Stimulated activated naive CD4-positive, alpha-beta T cell treated with Interleukin-2 at 50 U/mL for 16 hours (primary cell): ENCODE data around the gene TARS3.
A peak's percentile ranks its signal among the peaks of the same experiment; 100 is the strongest.
"Not testable (repeated sequence)": the region's sequence is repeated elsewhere in the genome, so short reads cannot be mapped to it uniquely, and the experiment has no call there.

Experiments used
- DNase-seq: peaks from one replicate; lab custom pipeline; 2025; lab: John Stamatoyannopoulos, UW

The TARS3 gene

DNA sequence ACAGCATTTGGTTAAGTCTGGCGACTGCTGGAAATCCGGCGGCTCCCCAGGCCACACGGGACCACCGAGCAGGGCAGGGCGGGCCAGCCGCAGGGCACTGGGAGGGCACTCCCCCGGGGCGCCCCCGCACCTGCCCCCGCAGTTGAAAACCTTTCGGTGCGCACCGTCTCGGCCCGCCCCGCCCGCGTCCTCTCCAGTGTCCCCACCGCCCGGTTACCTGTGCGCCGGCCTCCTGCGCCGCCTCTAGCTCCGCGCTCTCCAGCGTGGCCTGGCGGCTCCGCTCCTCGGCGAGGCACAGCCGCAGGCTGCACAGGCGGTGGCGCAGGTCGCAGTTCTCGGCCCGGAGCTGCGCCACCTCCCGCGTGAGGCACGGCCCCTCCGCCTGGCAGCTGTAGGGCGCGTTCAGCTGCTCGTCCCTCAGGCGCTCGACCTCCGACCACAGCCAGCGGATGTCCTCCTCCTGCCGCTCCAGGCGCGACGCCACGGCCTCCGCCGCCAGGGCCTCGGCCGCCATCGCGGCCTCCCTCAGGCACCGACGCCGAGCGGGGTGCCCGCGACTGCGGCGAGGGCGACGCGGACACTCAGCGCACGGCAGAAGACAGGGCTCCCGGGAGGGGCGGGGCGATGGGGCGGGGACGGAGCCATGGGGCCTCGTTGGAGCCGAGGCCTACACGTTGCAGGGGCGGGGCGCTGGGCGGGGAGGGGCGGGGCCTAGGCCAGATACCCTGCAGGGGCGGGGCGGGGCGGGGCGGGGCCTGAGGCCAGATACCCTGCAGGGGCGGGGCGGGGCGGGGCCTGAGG, at the start of gene TARS3:
Gene TARS3, minus strand, starts transcription at position 600 of the 801 bp plus-strand sequence. Its CDS starts 86 bp downstream, at position 514.
- peak; percentile 98 for DNase-seq

DNA sequence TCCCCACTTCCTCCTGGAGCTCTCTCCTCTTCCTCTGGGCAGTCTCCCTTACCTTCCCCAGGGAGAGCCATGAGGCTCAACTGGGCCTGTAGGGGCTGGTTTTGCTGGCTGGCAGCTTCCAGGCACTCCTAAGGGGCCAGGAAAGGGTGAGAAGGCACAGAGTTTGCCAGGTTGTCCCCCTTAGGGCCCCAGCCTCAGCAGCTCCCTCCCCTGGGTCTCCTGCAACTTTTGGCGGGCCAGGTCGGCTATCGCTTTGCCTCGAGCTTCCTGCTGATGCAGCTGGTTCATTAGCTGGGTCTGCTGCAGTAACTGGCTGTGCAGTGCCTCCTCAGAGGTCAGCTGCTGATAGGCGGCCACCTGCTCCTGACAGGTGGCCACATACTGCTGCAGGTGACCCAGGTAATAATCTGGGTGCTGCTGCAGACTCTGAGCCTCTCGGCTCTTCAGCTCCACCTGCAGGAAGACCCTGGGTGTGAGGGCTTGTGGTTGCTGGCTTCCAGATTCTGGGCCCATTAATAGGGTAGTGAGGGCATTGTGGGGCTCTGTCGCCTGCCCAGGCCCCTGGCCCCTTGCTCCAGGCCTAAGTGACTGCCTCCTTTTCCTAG, 49.3 kb upstream of the TARS3 start:
- DNase-seq, result no peak

GRCh38 chr15:101772921-101773320, 48.6 kb upstream of the TARS3 start:
- no peak for DNase-seq

- DNase-seq, result not testable (repeated sequence)
Observed at GRCh38 chr15:101767083-101767640, 42.9 kb upstream of the TARS3 start.

DNA sequence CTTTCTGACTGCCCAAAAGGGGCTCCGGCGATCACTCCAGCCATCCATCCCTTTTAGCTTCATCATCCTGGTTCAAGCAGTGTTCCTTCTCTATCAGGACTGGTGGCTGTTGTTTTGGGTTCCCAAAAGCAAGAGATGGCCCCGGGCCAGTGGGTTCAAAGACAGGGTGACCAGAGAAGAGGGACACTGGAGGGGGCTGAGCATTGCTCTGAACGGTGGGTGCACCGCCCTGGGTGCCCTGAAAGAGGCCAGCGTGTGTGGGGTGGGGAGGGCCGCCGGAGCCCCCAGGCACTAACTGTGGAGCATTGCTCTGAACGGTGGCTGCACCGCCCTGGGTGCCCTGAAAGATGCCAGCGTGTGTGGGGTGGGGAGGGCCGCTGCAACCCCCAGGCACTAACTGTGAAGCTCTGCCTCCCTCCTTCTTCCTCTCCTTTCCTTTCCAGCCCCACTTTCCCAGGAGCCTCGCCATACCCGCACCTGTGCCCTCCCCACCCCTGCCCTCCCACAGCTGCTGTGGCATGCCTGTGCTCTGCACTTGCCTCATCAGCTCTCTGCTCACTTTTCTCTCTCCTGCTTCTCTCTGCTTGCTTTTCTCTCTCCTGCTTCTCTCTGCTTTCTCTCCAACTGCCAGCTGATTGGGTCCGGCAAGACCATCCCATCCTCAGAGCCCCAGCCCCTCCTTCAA, 41.6 kb upstream of the TARS3 start:
- no peak for DNase-seq

GRCh38 chr15:101765340-101765671, 41.0 kb upstream of the TARS3 start:
- DNase-seq, result not testable (repeated sequence)

- DNase-seq, result not testable (repeated sequence)
Observed at GRCh38 chr15:101764669-101765339, 40.5 kb upstream of the TARS3 start.

- DNase-seq, result not testable (repeated sequence)
Observed at GRCh38 chr15:101746716-101747082, 22.4 kb upstream of the TARS3 start.

GRCh38 chr15:101734837-101735236, 10.6 kb upstream of the TARS3 start:
- DNase-seq, result not testable (repeated sequence)

- DNase-seq, result no peak
Observed at GRCh38 chr15:101733545-101733944, 9.3 kb upstream of the TARS3 start.

- no peak for DNase-seq
Observed at GRCh38 chr15:101732772-101733171, 8.5 kb upstream of the TARS3 start.

DNA sequence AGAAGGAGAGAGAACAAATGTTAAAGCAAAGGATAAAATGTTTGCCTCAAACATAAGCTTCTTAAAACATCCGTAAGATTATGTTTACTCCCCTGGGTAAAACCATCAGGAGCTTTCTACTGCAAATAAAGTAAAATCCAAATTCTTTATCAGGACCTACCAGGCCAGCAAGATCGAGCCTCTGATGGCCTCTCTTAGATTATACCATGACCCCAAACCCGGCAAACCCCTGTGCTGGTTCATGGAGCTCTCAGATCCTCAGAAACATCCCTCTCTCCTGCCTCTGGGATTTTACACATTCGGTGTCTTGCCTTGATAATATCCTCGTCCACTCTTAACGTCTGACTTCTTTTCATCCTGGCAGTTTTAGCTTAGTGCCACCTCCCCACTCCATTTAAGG, 7.5 kb upstream of the TARS3 start:
- no peak for DNase-seq

DNA sequence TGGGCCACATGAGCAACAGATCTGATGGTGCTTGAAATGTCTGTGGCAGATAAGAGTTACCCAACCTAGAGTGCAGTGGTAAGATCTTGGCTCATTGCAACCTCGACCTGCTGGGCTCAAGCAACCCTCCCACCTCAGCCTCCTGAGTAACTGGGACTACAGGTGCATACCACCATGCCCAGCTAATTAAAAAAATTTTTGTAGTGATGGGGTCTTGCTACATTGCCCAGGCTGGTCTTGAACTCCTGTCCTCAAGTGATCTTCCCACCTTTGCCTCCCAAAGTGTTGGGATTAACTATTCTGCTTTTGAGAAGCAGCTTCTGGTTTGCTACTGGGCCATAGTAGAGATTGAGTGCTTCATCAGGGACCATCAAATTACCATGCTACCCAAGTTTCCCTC, 2.9 kb upstream of the TARS3 start:
- DNase-seq, result no peak

- DNase-seq, result no peak
Observed at GRCh38 chr15:101725073-101725472, 800 bp upstream of the TARS3 start.

DNA sequence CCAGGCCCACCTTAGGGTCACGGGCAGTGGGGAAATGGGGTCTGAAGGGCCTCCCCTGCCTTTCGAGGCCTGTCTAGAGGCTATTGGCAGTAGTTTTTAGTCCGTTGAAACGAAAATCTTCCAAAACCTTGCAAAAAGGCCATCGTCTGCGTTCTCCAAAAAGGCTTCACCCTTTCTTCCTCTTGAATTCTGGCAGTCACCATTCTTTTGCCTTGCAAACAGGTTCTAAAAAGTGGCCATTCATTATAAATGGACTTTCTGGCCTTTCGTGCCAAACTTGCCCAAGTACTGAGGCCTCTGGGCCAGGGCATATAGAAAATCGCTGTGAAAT, 367 bp upstream of the TARS3 start:
- no peak for DNase-seq

DNA sequence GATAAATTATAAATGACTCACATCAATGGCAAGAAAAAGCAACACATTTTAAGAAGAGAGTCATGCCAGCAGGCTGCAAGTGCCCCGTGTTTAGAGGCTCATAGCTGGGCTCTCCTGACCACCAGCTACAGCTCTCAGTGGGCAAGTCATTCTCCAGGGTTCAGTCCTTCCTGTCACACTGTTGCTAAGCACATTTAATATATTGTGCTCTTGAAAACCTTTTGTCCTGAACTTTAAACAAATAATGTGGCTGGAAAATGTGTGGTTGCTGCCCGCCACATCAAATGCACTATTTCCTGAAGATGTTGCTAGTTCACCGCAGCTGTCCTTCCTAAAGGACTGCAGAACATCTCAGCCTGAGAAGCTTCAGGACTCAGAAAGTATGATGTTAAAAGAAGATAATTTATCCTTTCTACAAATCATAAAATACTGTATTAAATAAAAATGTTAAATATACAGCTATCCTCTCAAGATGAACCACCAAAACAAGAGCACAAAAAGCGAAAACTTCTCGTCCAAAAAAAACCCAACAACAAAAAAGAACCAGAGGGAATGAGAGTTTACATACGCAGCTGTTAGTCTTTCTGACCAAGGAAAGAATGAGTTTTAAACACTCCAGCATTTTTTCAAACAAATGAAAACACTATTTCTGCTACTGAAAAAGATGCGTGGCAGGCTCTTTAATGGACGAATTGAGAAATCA, 951 bp downstream of the TARS3 start:
- peak; percentile 11 for DNase-seq

DNA sequence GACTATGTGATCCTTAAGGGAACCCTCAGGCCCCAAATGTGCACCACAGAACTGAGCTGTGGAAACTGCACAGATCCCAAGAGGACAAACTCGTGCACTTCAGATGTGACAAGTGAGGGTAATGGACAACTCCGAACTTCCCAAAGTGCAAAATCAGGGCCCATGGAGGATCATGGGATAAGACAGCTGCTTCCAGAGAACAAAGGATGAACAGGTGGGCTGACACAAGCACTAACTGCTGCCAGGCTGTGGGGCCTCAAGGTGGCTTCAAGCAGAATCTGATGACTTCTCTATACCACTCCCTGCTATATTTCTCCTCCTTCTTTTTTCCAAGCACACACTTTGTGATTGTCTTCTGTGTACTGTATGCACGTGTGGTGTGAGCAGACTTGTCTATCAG, 5.4 kb downstream of the TARS3 start:
- DNase-seq, result no peak

DNA sequence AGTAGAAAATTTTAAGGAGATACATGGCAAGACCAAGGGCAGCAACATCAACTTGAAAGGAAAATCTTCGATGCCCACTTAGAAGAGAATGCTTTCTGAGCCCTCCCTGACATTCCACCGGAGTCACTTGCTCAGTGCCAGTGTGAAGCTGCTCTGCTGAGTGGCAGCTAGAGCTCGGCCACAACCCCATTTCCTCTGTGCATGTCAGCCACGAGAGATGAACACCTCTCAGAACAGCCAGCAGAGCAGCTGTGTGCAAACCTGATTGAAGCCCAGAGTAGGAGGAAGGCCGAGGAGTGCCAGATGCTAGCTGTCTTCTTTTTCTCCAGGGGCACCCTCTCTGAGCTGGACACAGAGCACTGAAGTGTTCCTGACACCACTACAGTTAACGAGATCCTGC, 12.2 kb downstream of the TARS3 start:
- no peak for DNase-seq

GRCh38 chr15:101710806-101711205, 13.5 kb downstream of the TARS3 start:
- DNase-seq, result no peak

- DNase-seq, result no peak
Observed at GRCh38 chr15:101709466-101709865, 14.8 kb downstream of the TARS3 start.

DNA sequence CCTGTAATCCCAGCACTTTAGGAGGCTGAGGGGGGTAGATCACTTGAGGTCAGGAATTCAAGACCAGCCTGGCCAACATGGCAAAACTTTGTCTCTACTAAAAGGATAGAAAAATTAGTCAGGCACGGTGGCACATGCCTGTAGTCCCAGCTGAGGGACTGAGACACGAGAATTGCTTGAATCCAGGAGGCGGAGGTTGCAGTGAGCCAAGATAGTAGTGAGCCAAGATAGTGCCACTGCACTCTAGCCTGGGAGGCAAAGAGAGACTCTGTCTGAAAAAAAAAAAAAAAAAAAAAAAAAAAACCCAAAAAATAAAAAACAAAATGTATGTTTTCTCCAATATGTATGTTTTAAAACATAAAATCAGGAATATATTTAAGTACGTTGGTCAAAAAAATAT, 16.3 kb downstream of the TARS3 start:
- DNase-seq, result no peak

GRCh38 chr15:101702077-101702476, 22.2 kb downstream of the TARS3 start:
- no peak for DNase-seq
